Liver (tissue), 3 donors: ENCODE measurements around the gene NTN5.

ENCODE experiments used
- CTCF ChIP-seq: fragments of 150-350 bp; IDR thresholded peaks from 2 replicates; pipeline ENCODE4 v1.5.1; 2017; ENCODE audit warnings: improper control_type of control experiment, low read depth, low read length; ENCODE audit not compliant: missing input control
- EGR1 ChIP-seq, 2 donors: IDR thresholded peaks; 2 replicates each; pipeline ENCODE4 v1.6.1; 2016 to 2018; ENCODE audit warnings: antibody characterized with exemption in 2 of 2, low read depth in 2 of 2
- FOXA1 ChIP-seq: IDR thresholded peaks from 2 replicates; pipeline ENCODE4 v1.6.1; 2016; ENCODE audit warnings: antibody characterized with exemption
- GABPA ChIP-seq, 2 donors: IDR thresholded peaks in 1 of 2; conservative IDR thresholded peaks in 1 of 2; 2 replicates each; pipeline ENCODE4 v1.6.1; 2016; ENCODE audit warnings: antibody characterized with exemption in 2 of 2, mild to moderate bottlenecking in 1 of 2, moderate library complexity in 1 of 2
- JUND ChIP-seq, 2 donors: IDR thresholded peaks; 2 replicates each; pipeline ENCODE4 v1.6.1; 2016; ENCODE audit warnings: antibody characterized with exemption in 2 of 2
- MAX ChIP-seq: IDR thresholded peaks from 2 replicates; pipeline ENCODE4 v1.6.1; 2016; ENCODE audit warnings: antibody characterized with exemption
- RAD21 ChIP-seq, 2 donors: IDR thresholded peaks; 2 replicates each; pipeline ENCODE4 v1.6.1; 2016; ENCODE audit warnings: antibody characterized with exemption in 2 of 2, mild to moderate bottlenecking in 2 of 2
- REST ChIP-seq: IDR thresholded peaks from 2 replicates; pipeline ENCODE4 v1.6.1; 2016; ENCODE audit warnings: antibody characterized with exemption, mild to moderate bottlenecking
- SP1 ChIP-seq: IDR thresholded peaks from 2 replicates; pipeline ENCODE4 v1.6.1; 2018; ENCODE audit warnings: antibody characterized with exemption, mild to moderate bottlenecking
- TAF1 ChIP-seq: conservative IDR thresholded peaks from 2 replicates; pipeline ENCODE4 v1.6.1; 2016; ENCODE audit warnings: antibody characterized with exemption, mild to moderate bottlenecking
- TF ChIP-seq, protein P1 (sequence below): IDR thresholded peaks from 2 replicates; pipeline ENCODE4 v1.6.1; 2016; ENCODE audit warnings: antibody characterized with exemption
- donor health status: healthy.
- donor health status: healthy.

DNA sequence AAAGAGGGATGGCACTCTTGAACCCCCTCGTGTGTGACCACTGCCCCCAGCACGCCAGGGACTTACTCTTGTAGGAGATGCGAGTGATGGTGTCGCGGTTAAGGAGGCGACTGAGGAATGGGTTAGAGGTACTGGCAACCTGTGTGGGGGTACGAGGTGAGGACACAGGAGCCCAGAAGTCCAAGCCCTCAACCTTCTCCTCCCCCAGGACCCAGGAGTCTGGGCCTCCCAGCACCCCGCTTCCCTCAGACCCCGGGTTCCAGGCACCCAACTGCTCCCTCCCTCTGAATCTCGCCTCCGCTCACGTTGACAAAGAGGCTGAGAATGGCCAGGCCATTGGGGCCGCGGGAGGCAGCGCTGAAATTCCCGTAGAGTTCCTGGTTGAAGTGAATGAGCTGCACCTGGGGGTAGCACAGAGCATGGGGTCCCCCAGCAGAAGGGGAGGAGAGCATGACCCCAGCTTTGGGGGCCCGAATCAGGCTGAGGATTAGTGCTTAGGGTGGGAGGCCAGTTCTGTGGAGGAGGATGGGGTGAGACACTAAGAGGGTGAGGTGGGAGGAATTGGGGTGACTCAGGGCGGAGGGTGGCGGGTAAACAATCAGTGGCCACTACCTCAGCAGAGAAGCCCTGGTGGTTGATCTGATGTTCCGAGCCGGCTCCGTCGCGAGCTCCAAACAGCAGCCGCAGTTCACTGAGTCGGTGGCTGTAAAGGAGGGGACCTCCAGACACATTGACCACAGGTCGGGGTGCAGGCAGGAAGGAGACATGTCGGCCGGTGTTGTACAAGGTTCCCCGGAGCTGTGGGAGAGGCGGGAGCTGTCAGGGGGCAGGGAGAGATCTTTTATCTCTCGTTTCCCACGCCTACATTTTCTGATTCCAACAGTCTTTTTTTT is 33.1 kb downstream of the NTN5 start:
- TF ChIP-seq CTCF (no peak), GABPA (IDR thresholded peaks at IDR 0.05 in 1 of 2, conservative IDR thresholded peaks at IDR 0.05 in 1 of 2) (no peak), SP1 (no peak), RAD21 (IDR thresholded peaks at IDR 0.05) (no peak), REST (no peak), FOXA1 (no peak), EGR1 (IDR thresholded peaks at IDR 0.05; ENCODE audit: low read depth in 2 of 2) (no peak), JUND (IDR thresholded peaks at IDR 0.05) (no peak), MAX (no peak), TAF1 (no peak)
- TF ChIP-seq, protein P1, sequence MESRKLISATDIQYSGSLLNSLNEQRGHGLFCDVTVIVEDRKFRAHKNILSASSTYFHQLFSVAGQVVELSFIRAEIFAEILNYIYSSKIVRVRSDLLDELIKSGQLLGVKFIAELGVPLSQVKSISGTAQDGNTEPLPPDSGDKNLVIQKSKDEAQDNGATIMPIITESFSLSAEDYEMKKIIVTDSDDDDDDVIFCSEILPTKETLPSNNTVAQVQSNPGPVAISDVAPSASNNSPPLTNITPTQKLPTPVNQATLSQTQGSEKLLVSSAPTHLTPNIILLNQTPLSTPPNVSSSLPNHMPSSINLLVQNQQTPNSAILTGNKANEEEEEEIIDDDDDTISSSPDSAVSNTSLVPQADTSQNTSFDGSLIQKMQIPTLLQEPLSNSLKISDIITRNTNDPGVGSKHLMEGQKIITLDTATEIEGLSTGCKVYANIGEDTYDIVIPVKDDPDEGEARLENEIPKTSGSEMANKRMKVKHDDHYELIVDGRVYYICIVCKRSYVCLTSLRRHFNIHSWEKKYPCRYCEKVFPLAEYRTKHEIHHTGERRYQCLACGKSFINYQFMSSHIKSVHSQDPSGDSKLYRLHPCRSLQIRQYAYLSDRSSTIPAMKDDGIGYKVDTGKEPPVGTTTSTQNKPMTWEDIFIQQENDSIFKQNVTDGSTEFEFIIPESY, result no peak
